Measurements from ENCODE around the gene RPTOR.

GRCh38 chr17:80924807-80925610 is 380.4 kb downstream of the RPTOR start:
- TF ChIP-seq CTCF (IDR thresholded peaks at IDR 0.05; ENCODE audit: poor library complexity, severe bottlenecking) (no peak), RAD21 (conservative IDR thresholded peaks at IDR 0.05) (no peak), TAF1 (IDR thresholded peaks at IDR 0.05; ENCODE audit: low read depth) (no peak), EP300 (conservative IDR thresholded peaks at IDR 0.05; ENCODE audit: poor library complexity, severe bottlenecking) (no peak)
